ENCODE data around the gene NDUFS5.
A peak's percentile ranks its signal among the peaks of the same experiment; 100 is the strongest.
"Not testable (repeated sequence)": the region's sequence is repeated elsewhere in the genome, so short reads cannot be mapped to it uniquely, and the experiment has no call there.

NDUFS5 gene

DNA sequence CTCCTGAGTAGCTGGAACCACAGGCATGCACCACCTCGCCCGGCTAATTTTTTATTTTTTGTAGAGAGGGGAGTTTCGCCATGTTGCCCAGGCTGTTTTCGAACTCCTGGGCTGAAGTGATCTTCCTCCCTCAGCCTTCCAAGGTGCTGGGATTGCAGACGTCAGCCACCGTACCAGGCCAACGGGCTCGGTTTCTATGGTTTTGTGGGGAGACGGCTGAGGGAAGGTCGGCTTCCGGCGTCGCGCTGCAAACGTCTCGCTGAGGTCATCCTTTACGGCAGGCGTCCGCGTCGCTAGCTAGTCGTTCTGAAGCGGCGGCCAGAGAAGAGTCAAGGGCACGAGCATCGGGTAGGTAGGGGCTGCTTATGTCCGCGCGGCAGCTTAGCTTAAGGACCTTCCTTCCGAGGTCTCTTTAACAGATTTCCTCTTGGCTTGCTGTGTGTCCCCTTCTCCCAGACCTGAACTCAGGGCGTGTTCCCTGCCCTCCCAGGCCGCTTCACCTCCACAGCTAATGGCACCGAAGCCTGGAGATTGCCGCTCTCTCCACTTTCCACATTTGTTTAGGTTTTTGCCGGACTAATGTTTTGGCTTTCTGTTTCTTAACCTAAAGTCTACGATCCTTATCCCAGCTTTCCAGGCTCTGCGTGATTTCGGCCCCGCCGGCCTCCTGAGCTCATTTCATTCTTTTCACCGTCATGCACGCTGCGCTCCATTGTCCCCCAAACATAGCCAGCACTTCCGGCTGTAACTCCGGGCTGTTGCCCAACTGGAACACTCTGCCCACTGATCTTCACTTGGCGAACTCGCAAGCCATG lies at the start of gene NDUFS5:
Gene NDUFS5 (plus strand): TSS at position 300 of the 815 bp plus-strand sequence. CDS start 2,375 bp downstream, outside the sequence.
- DNase-seq (ENCODE audit: low spot score), result peak; percentile 88

DNA sequence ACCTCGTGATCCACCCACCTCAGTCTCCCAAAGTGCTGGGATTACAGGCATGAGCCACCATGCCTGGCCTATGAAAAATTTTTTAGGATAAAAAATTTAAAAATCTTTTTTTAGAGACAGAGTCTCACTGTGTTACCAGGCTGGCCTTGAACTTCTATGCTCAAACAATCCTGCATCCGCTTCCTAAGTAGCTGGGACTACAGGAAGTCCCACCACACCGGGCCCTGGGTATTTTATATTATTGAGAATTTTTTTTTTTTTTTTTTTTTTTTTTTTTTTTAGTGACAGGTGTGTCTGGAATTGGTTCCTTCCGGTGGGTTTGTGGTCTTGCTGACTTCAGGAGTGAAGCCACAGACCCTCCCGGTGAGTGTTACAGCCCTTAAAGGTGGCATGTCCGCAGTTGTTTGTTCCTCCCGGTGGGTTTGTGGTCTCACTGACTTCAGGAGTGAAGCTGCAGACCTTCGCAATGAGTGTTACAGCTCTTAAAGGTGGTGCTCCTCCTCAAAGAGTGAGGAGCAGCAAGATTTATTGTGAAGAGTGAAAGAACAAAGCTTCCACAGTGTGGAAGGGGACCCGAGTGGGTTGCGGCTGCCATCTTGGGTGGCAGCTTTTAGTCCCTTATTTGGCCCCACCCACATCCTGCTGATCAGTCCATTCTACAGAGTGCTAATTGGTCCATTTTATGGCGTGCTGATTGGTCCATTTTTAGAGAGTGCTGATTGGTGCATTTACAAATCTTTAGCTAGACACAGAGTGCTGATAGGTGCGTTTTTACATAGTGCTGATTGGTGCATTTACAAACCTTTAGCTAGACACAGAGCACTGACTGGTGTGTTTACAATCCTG lies 48.5 kb upstream of the NDUFS5 start:
- DNase-seq (ENCODE audit: low spot score), result not testable (repeated sequence)

DNA sequence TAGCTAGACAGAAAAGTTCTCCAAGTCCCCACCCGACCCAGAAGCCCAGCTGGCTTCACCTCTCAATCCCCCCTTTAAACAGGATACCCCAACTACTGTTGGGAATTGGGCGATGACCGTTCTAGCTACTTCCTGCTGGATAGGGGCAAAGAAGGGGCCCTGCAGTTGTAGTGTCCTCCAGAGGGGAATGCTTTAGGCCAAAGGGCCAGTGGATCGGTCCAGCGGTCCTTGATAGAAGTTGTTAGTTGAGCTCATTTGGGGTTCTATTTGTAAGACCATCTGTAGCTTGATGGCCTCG lies 48.0 kb upstream of the NDUFS5 start:
- not testable (repeated sequence) for DNase-seq (ENCODE audit: low spot score)

GRCh38 chr1:38979380-38979779 lies 46.8 kb upstream of the NDUFS5 start:
- not testable (repeated sequence) for DNase-seq (ENCODE audit: low spot score)

GRCh38 chr1:38989979-38990378 lies 36.2 kb upstream of the NDUFS5 start:
- no peak for DNase-seq (ENCODE audit: low spot score)

DNA sequence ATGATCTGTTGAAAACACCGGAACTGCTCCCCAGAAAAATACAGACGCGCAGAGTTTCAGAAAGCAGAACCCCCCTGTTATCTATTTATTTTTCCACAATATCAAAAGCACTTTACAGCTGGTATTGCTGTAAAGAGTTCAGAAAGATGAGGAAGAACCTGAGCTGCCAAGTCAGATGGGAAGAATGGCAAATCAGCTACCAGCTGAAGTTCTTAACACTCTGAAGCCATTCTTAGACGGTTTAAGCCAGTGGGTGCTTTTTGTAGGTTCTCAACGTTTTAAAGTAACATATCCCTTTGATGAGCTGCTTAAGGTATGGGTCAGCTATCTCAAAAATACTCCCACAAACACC lies 35.8 kb upstream of the NDUFS5 start:
- DNase-seq (ENCODE audit: low spot score), result no peak

- DNase-seq (ENCODE audit: low spot score), result peak; percentile 96
Measured at GRCh38 chr1:38990738-38991637, 35.2 kb upstream of the NDUFS5 start, which contains the start of gene AKIRIN1. Gene AKIRIN1, plus strand, starts transcription at chr1:38991276. Its CDS starts 105 bp downstream, at chr1:38991381.

DNA sequence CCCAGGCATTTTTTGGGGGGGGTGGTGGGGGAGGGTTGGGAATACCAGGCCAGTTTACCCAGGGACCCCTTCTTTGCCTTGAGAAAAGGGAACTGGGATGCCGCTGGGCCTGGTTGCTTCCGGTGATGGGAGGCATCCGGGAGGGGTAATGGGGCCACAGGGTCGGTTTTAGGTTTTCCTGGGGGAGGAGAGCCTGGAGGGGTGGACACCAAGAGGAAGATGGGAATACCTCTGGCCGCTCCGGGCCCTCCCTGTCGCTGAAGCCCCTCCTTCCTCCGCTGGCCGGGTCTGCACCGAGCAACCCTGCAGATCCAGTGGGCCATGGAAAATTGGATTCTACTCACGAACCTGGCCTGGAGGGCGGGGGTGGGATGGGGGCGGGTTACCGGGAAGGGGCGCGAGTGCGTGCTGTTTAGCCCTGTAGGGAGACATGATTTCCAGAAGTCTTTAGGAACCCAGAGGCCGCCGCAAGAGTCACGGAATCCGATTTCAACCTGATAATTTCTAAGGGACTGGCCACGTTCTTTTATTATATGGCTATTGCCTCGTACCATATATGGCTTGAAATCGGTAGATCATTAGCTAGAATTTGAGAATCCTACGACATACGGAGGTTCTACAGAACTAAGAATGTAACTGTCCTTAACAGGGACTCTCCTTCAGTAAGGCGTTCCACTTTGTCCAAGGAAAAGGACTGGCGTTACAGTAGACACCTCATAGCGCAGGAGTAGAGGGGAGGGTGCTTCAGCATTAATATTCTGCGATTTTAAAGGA lies 34.3 kb upstream of the NDUFS5 start:
- peak; percentile 17 for DNase-seq (ENCODE audit: low spot score)

DNA sequence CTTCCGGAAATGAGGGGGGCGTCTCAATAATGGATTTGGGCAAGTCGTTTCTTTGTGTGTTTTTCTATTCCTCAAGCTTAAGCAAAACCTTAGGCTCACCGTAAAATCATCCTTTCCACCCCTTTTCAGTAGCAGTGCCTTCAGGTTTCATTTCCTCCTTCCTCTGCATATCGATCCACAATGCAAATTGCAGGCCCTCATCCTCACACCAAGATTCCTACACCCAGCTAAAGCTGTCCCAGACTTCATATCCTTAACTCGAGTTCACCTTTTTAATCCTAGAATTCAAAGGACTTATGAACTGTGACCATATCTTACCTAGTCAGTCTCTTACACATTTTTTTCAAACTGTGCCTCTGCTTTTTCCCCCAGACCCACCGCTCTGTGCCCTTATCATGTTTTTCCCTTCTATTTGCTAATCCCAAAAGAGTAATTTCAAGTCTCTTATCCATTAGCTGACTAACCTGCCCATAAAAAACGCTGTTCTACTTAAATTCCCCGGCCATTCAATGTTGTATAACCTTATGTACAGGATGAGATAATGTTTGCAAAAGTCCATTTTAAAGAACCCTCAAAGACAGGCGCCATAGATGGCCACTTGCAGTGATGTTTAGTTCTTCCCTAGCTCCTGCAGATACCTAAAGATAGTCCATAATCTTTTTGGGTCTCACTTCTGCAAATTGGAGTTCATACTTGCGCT lies 33.6 kb upstream of the NDUFS5 start:
- DNase-seq (ENCODE audit: low spot score), result no peak

GRCh38 chr1:38994196-38994595 lies 32.0 kb upstream of the NDUFS5 start:
- no peak for DNase-seq (ENCODE audit: low spot score)

- peak; percentile 12 for DNase-seq (ENCODE audit: low spot score)
Measured at GRCh38 chr1:38997034-38997900, 28.9 kb upstream of the NDUFS5 start.

DNA sequence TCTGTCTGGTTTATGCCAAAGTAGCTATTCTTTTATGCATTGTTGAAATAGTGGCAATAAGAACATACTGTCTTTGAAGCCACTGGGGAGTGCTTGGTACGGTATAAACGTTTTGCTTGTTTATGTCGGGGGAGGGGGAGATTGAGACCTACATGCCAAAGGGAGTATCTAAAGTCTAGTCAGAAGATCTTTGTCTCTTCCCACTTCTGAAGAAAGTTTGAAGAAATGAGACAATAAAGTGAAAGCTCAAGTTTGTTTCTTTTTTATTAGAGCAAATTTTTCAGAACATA lies 28.3 kb upstream of the NDUFS5 start:
- DNase-seq (ENCODE audit: low spot score), result peak; percentile 22

DNA sequence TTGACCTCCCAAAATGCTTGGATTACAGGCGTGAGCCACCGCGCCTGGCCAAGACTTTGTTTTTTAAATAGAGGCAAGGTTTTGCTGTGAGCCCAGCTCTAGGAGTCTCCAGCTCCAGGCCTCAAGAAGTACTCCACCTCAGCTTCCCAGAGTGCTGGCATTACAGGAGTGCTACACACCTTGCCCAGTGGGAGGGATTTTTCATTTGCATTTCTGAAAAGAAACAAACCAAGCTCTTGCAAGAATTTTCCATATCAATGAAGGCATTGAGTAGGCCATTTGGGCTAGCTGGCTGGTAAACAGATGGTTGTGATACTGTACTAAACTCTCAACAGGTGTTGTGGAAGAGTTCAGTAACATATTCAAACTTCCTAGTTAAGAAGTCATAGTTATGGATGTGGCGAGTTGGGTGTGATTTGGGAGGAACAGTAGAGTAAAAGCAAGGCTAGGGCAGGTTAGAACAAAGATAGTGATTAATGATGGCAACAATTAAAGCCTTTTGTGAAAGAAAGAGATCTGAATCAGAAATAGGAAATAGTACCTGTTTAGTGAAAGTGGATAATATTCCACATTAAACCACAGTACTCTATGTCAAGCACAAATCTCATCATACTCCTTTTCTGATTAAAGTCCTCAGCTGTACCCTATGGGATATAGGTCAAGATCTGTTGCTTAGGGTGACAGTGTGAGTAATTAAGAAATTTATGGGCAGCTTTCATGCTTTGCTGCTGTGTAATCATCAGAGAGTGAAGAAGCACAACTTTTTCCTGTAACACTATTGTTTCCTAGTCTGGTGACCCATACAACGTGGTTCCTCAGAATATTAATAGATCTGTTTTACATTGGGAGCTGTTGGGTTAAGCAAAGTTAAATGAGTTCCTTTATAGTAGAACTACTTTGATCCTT lies 24.4 kb upstream of the NDUFS5 start:
- no peak for DNase-seq (ENCODE audit: low spot score)

DNA sequence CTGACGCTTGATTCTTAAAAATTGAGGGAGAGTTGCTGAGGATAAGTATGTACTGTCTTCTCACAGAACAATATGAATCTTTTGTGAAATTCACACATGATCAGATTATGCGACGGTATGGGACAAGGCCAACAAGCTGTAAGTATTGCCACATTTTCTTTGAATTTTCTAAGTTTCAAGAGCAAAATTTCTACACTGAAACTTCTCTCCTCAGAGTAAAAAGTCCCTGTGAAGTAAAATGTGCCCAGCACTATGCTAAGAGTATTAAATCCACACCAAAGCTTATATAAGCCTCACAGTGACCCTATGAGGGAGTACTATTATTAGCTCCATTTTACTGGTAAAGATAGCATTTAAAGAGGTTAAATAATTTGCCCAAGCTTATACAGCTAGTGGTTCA lies 22.9 kb upstream of the NDUFS5 start:
- DNase-seq (ENCODE audit: low spot score), result no peak

GRCh38 chr1:39003794-39004193 lies 22.4 kb upstream of the NDUFS5 start:
- DNase-seq (ENCODE audit: low spot score), result no peak

DNA sequence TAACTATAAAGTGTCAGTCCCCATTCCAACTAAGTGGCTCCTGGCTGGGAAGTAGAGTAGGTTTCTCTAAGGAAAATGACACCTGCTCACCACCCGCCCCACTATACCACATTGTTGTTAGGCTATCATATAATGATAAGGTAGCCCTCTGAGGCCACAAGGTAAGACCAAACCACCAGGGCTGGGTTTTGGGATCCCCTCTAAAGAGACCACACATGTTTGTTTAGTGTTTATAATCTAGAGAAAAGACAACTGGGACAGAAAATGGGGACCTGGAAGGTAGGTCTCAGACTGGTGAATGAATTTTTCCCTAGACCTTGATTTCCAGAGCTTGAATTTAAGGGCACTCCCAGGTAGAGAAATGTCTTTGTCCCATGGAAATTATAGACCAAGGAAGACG lies 19.9 kb upstream of the NDUFS5 start:
- no peak for DNase-seq (ENCODE audit: low spot score)

GRCh38 chr1:39006726-39007645 lies 19.2 kb upstream of the NDUFS5 start:
- DNase-seq (ENCODE audit: low spot score), result no peak

DNA sequence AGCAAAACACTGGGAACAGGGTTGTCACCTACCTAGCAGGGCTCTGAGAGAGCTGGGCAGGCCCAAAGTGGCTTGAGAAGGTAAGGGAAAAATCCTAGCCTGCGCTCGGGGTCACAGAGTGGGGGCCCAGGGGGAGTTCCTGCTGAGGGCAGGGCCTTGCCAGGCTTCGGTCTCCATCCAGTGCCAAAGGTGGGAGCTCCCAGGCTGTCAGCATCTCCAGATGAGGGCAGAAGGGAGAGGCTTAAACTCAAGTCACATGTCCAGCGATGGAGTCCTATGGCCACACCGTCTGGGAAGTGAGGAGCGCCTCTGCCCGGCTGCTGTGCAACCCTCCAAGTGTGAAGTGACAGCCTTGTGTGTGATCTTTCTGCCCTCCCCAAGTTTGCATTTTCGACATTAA lies 11.2 kb upstream of the NDUFS5 start:
- DNase-seq (ENCODE audit: low spot score), result not testable (repeated sequence)

Measured in putamen (tissue), 1 donor.